A549 (cell line): Measurements from ENCODE around the gene CHMP2B. TPM values are rescaled to one million over a fixed set of nuclear protein-coding genes. Genes with fewer than 3 reads are reported as not detected.

Experiments
- ATAC-seq, 2 experiments: fragments of 200-7000 bp in 1 of 2; fragments of >200 bp in 1 of 2; cut with Nextera tagmentation in 1 of 2; cut with Tn5 transposase in 1 of 2; 3 replicates each; pipeline versions ENCODE4 v1.8.0 to v1.9.1; 2018 to 2020; ENCODE audit warnings: mild to moderate bottlenecking in 1 of 2, moderate library complexity in 1 of 2
- CTCF ChIA-PET: fragments of 300-600 bp; sonication (Branson Sonifier 250); formaldehyde crosslinking; extraction: SDS; loops from one replicate; lab custom pipeline; 2021; ENCODE audit warnings: antibody characterized with exemption, inconsistent platforms; lab: Yijun Ruan, JAX
- POLR2A ChIA-PET: fragments of 350-600 bp; formaldehyde crosslinking; extraction: SDS; loops from one replicate; lab custom pipeline; 2021; ENCODE audit warnings: antibody characterized with exemption, inconsistent platforms; lab: Yijun Ruan, JAX
- DNase-seq, 2 experiments: peaks; one replicate each; pipeline versions ENCODE4 v3.0.0 to v3.0.0-alpha.2; 2011 to 2016; ENCODE audit warnings: low read depth in 1 of 2, low spot score in 1 of 2
- FAIRE-seq: peaks from 2 replicates; lab custom pipeline; 2011; peaks lifted over from hg19 to GRCh38; lab: Jason Lieb, UNC
- H3K27ac ChIP-seq, 2 experiments: fragments of >200 bp; sonication (Bioruptor Twin); formaldehyde crosslinking; 3 replicates each; pipeline ENCODE4 v1.5.1; 2016 to 2017
- H3K4me1 ChIP-seq: fragments of >200 bp; sonication (Bioruptor Twin); formaldehyde crosslinking; 3 replicates; pipeline ENCODE4 v1.6.1; 2016
- H3K4me2 ChIP-seq: fragments of >200 bp; sonication (Bioruptor Twin); formaldehyde crosslinking; 3 replicates; pipeline ENCODE4 v1.6.1; 2016
- H3K4me3 ChIP-seq: fragments of >200 bp; sonication (Bioruptor Twin); formaldehyde crosslinking; 3 replicates; pipeline ENCODE4 v1.5.1; 2016
- H3K9me3 ChIP-seq: fragments of >200 bp; sonication (Bioruptor Twin); formaldehyde crosslinking; 3 replicates; pipeline ENCODE4 v1.6.1; 2016
- CHD4 ChIP-seq: fragments of 200-600 bp; sonication (generic); IDR thresholded peaks from 2 replicates; pipeline ENCODE4 v1.6.1; 2016; ENCODE audit warnings: antibody characterized with exemption, mild to moderate bottlenecking, borderline replicate concordance
- EHF ChIP-seq: fragments of 250-450 bp; sonication (Bioruptor Pico); IDR thresholded peaks from 2 replicates; pipeline ENCODE4 v1.5.0; 2020; ENCODE audit warnings: mild to moderate bottlenecking
- FOXS1 ChIP-seq: fragments of 250-450 bp; sonication (Bioruptor Pico); IDR thresholded peaks from 2 replicates; pipeline ENCODE4 v1.5.0; 2020; ENCODE audit warnings: mild to moderate bottlenecking, moderate library complexity
- GATA3 ChIP-seq: IDR thresholded peaks from 2 replicates; pipeline ENCODE4 v1.6.1; 2012; ENCODE audit warnings: borderline replicate concordance
- JUN ChIP-seq, 2 experiments: fragments of >200 bp; sonication (Bioruptor Twin); formaldehyde crosslinking; IDR thresholded peaks; 2 replicates in 1 of 2; 3 replicates in 1 of 2; pipeline ENCODE4 v1.6.1; 2016 to 2017
- KDM1A ChIP-seq: fragments of 200-600 bp; sonication (generic); IDR thresholded peaks from 2 replicates; pipeline ENCODE4 v1.6.1; 2016; ENCODE audit warnings: low read depth, mild to moderate bottlenecking
- MAFK ChIP-seq: fragments of 450-650 bp; IDR thresholded peaks from 2 replicates; pipeline ENCODE4 v1.6.1; 2014; ENCODE audit not compliant: partially characterized antibody
- NPAS2 ChIP-seq: fragments of 250-450 bp; sonication (Bioruptor Pico); IDR thresholded peaks from 2 replicates; pipeline ENCODE4 v1.8.0; 2022; ENCODE audit warnings: mild to moderate bottlenecking, moderate library complexity, borderline replicate concordance
- RAD21 ChIP-seq, 2 experiments: fragments of >200 bp in 1 of 2; sonication (Bioruptor Twin) in 1 of 2; formaldehyde crosslinking in 1 of 2; IDR thresholded peaks in 1 of 2; conservative IDR thresholded peaks in 1 of 2; 2 replicates in 1 of 2; 3 replicates in 1 of 2; pipeline ENCODE4 v1.6.1; 2012 to 2018; ENCODE audit warnings: inconsistent platforms in 1 of 2
- RCOR1 ChIP-seq: fragments of 150-350 bp; IDR thresholded peaks from 2 replicates; pipeline ENCODE4 v1.6.1; 2014; ENCODE audit warnings: antibody characterized with exemption, low read length, low read depth
- RFX5 ChIP-seq: fragments of 450-650 bp; IDR thresholded peaks from 2 replicates; pipeline ENCODE4 v1.7.1; 2014; ENCODE audit warnings: antibody characterized with exemption, mild to moderate bottlenecking, moderate library complexity
- SREBF2 ChIP-seq: fragments of 450-650 bp; IDR thresholded peaks from 2 replicates; pipeline ENCODE4 v1.6.1; 2014; ENCODE audit warnings: mild to moderate bottlenecking, moderate library complexity
- TFCP2L1 ChIP-seq: fragments of 250-450 bp; sonication (Bioruptor Pico); IDR thresholded peaks from 2 replicates; pipeline ENCODE4 v1.5.0; 2021; ENCODE audit warnings: mild to moderate bottlenecking
- TP53 ChIP-seq: fragments of 250-450 bp; sonication (Bioruptor Pico); IDR thresholded peaks from 2 replicates; pipeline ENCODE4 v1.5.0; 2021; ENCODE audit warnings: mild to moderate bottlenecking, moderate library complexity
- ZNF302 ChIP-seq: fragments of 250-450 bp; sonication (Bioruptor Pico); IDR thresholded peaks from 2 replicates; pipeline ENCODE4 v1.9.0; 2021; ENCODE audit warnings: inconsistent platforms, mild to moderate bottlenecking, moderate library complexity
- WGBS: methylation state at CpG from one replicate; pipeline ENCODE4 v1.1.6; 2017; ENCODE audit errors: missing lambda C conversion rate; 5-methylcytosine and 5-hydroxymethylcytosine counted together
- polyA plus RNA-seq, 4 experiments: library from polyadenylated mRNA; depleted of rRNA in 3 of 4; stranded (reverse); fragments of >200 nt; fragmentation: RNase III in 1 of 4; extraction: RNeasy Plus Mini Kit Qiagen cat#74134 plus additional on column Dnase treatment in 1 of 4; gene quantifications; 2 replicates in 3 of 4; 3 replicates in 1 of 4; pipeline ENCODE4 v1.2.3, GENCODE V29; 2011 to 2017
- TF ChIP-seq, protein P1 (sequence below): fragments of 250-450 bp; sonication (Bioruptor Pico); IDR thresholded peaks from 2 replicates; pipeline ENCODE4 v1.5.0; 2020; ENCODE audit warnings: low read depth, mild to moderate bottlenecking, moderate library complexity
- TF ChIP-seq, protein P2 (sequence below): fragments of >200 bp; sonication (Bioruptor Twin); formaldehyde crosslinking; IDR thresholded peaks from 3 replicates; pipeline ENCODE4 v1.6.1; 2016
- TF ChIP-seq, protein P3 (sequence below): fragments of >200 bp; sonication (Bioruptor Twin); formaldehyde crosslinking; IDR thresholded peaks from 2 replicates; pipeline ENCODE4 v1.6.1; 2016
- TF ChIP-seq, protein P4 (sequence below): fragments of 200-600 bp; sonication (generic); IDR thresholded peaks from 2 replicates; pipeline ENCODE4 v1.6.1; 2016; ENCODE audit warnings: antibody characterized with exemption, mild to moderate bottlenecking, moderate library complexity
- TF ChIP-seq, protein P5 (sequence below): IDR thresholded peaks from 2 replicates; pipeline ENCODE4 v1.6.1; 2012

The CHMP2B gene
- polyA plus RNA-seq, 2 of the 4 experiments (the other 2 are of a cell fraction): 57.2 to 85.8 TPM

DNA sequence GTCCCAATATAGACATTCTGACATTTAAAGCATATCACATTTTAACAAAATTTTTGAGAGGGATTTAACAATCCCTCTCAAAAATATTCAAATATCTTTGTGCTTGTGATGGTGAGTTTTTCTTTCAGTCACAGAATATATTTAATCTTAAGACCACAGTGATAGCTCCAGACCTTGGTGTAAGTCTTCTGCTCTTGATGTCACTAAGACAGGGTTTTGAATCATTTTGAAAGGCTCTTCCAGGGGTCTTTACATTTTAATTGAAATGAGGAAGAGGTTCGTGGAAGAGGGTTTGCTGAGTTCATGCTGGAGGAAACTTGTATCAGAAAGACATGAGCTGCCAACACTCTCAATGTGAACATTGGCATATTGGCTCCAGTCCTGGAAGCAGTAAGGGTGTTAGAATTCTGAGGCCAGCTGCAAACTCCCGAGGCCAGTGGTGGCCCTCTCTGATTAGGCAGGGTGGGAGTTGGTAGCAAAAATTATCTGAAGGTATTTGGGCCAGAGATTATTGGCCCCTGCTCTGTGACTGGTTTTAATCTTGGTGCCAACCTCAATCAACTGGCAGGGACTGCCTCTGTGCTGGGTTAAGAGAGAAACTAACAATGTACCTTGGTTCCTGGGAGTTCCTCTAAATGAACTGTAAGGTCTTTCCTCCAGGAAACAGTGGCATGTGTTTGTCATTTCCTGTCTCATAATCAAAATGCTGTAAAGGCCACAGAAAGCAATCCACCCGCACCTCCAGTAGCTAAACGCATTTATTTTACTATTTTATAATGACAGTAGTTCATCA is 44.0 kb downstream of the CHMP2B start:
- DNase-seq: no peak
- H3K4me2 ChIP-seq: no peak overlapping the region
- no peaks in the 10 kb centered on the region for H3K4me1 ChIP-seq
- no peak for ATAC-seq
- no peak for FAIRE-seq
- TF ChIP-seq, protein P1, sequence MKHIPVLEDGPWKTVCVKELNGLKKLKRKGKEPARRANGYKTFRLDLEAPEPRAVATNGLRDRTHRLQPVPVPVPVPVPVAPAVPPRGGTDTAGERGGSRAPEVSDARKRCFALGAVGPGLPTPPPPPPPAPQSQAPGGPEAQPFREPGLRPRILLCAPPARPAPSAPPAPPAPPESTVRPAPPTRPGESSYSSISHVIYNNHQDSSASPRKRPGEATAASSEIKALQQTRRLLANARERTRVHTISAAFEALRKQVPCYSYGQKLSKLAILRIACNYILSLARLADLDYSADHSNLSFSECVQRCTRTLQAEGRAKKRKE (CRISPR knock-in tag): no peak
- TF ChIP-seq, protein P2, sequence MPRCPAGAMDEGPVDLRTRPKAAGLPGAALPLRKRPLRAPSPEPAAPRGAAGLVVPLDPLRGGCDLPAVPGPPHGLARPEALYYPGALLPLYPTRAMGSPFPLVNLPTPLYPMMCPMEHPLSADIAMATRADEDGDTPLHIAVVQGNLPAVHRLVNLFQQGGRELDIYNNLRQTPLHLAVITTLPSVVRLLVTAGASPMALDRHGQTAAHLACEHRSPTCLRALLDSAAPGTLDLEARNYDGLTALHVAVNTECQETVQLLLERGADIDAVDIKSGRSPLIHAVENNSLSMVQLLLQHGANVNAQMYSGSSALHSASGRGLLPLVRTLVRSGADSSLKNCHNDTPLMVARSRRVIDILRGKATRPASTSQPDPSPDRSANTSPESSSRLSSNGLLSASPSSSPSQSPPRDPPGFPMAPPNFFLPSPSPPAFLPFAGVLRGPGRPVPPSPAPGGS: no peak
- TF ChIP-seq GATA3 (no peak), SREBF2 (no peak)
- TF ChIP-seq, all 56 proteins: peak for 0
- 76% methylated on average over 4 of the region's 4 CpGs for WGBS
- 0 out of 6 replicates have a peak overlapping the region, but pooled peaks of 1 of the 2 experiments have one; percentile 10 for H3K27ac ChIP-seq
- ChIA-PET CTCF (interaction anchor here (0.6 to 1.9 kb wide), 5 partner anchors 10 to 160 kb away, joined by 3 to 7 read pairs (median 3); no protein-coding TSS in a partner anchor), POLR2A (no interaction called here)
- H3K4me3 ChIP-seq: no peak overlapping the region
- no peaks in the 10 kb centered on the region for H3K9me3 ChIP-seq

DNA sequence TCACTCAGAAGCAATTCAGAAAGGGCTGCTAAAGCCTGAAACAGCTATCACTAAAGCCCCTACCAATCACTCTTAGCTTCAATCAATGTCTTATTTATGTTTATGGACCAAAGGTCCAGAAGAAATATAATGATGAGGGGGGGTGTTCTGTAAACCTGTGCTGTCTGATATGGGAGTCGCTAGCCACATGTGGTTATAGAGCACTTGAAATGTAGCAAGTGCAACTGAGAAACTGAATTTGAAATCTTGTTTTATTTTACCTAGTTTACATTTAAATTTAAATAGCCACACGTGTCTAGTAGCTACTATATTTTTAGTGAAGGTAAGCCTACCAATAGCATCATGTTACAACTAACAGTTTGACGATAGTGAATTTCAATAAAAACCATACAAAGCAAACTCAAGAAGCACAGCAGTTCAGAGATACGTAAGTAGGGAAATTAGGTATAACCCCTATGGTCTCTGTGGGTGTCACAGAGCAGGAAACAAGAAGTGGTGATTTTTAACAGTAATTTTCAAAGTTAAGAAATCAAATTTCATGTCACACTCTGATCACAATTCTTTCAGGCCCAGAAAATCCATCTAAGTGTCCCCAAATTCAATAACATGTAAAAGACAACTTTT is 45.7 kb downstream of the CHMP2B start:
- no peak for ATAC-seq
- 89% methylated on average over 4 of the region's 4 CpGs for WGBS
- POLR2A ChIA-PET: no interaction called here

DNA sequence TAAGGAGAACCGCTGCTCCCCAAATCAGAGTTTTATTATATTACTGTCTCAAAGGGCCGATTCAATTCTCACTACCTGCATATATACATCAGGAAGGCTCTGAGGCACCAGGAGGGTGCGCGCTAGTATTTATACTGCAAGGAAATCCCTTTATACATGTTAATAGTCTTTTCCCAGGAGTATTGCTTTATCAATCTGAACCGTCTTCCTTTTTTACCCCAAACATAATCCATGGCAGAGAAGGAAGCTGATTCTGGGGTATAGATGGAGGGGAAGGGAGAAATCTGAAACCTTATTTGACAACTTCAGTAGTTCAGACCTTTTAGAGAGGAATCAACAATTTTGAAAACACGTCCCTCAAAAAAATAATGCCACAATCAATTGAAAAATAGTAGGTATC is 49.4 kb downstream of the CHMP2B start, which contains the start of gene POU1F1:
Gene POU1F1 (minus strand): TSS at position 101 of the 400 bp plus-strand sequence. CDS start 122 bp downstream, outside the sequence.
- no peaks in the 10 kb centered on the region for H3K4me1 ChIP-seq
- H3K9me3 ChIP-seq: no peaks in the 10 kb centered on the region
- no peak within 1 kb of the TSS for H3K4me2 ChIP-seq
- POLR2A ChIA-PET: no interaction called here
- TF ChIP-seq ZNF302 (CRISPR knock-in tag) (no peak), TP53 (no peak), MAFK (no peak)
- no peak for DNase-seq
- no peak within 1 kb of the TSS for H3K27ac ChIP-seq
- CTCF ChIA-PET: interaction anchor here (1.0 kb wide), 1 partner anchor 16 kb away, joined by 3 read pairs; no protein-coding TSS in a partner anchor
- H3K4me3 ChIP-seq: no peak within 1 kb of the TSS
- no peak for FAIRE-seq
- 93% methylated on average over 6 of the region's 6 CpGs for WGBS
- no peak for ATAC-seq

More for the DNA sequence above, 45.7 kb downstream of the CHMP2B start:
- no peak for TF ChIP-seq ZNF302 (CRISPR knock-in tag)
- no peak for TF ChIP-seq EHF
- TF ChIP-seq KDM1A: no peak
- no peak for TF ChIP-seq RAD21 (conservative IDR thresholded peaks at IDR 0.05 in 1 of 2, IDR thresholded peaks at IDR 0.05 in 1 of 2)
- TF ChIP-seq, protein P3, sequence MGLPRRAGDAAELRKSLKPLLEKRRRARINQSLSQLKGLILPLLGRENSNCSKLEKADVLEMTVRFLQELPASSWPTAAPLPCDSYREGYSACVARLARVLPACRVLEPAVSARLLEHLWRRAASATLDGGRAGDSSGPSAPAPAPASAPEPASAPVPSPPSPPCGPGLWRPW: no peak
- Histone ChIP-seq H3K9me3 (no peaks in the 10 kb centered on the region), H3K4me1 (no peaks in the 10 kb centered on the region), H3K4me3 (no peak overlapping the region), H3K27ac (no peak overlapping the region), H3K4me2 (no peak overlapping the region)
- DNase-seq (no peak), FAIRE-seq (no peak)
- CTCF ChIA-PET: interaction anchor here (1.9 kb wide), 1 partner anchor 12 kb away, joined by 4 read pairs; no protein-coding TSS in a partner anchor

DNA sequence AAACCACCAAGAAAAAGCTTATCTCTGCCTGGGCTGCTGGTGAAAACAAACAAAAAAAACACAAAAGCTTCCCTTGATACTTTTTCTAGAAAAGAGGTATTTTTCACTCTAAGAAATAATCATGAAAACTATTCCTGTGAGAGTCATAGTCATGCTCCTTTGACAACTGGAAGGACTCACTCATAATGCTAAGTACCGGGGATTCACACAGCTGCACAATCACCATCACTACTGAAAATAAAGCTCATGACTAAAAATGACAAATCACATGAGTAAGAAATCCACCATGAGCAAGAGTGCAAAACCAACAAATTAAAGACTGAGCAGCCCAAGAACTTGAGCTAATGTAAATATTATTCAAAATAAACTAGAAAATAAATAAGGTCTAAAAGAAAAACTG is 59.9 kb downstream of the CHMP2B start:
- ATAC-seq (no peak), FAIRE-seq (peak; percentile 28), DNase-seq (no peak)
- Histone ChIP-seq H3K9me3 (no peaks in the 10 kb centered on the region), H3K27ac (no peak overlapping the region), H3K4me3 (no peak overlapping the region), H3K4me2 (no peak overlapping the region), H3K4me1 (0 out of 3 replicates have a peak, but pooled peaks cover 2% of the 10 kb centered on the region)
- ChIA-PET CTCF (interaction anchor here (1.2 kb wide), 2 partner anchors 26 to 63 kb away, joined by 3 to 4 read pairs; no protein-coding TSS in a partner anchor), POLR2A (no interaction called here)
- 38% methylated on average over 1 of the region's 1 CpG for WGBS
- TF ChIP-seq ZNF302 (CRISPR knock-in tag) (no peak), SREBF2 (no peak), FOXS1 (CRISPR knock-in tag) (no peak), CHD4 (no peak), TFCP2L1 (CRISPR knock-in tag) (no peak), KDM1A (no peak), JUN (IDR thresholded peaks at IDR 0.05) (no peak), RCOR1 (no peak), GATA3 (no peak), RFX5 (no peak), NPAS2 (CRISPR knock-in tag) (no peak)
- TF ChIP-seq, protein P4, sequence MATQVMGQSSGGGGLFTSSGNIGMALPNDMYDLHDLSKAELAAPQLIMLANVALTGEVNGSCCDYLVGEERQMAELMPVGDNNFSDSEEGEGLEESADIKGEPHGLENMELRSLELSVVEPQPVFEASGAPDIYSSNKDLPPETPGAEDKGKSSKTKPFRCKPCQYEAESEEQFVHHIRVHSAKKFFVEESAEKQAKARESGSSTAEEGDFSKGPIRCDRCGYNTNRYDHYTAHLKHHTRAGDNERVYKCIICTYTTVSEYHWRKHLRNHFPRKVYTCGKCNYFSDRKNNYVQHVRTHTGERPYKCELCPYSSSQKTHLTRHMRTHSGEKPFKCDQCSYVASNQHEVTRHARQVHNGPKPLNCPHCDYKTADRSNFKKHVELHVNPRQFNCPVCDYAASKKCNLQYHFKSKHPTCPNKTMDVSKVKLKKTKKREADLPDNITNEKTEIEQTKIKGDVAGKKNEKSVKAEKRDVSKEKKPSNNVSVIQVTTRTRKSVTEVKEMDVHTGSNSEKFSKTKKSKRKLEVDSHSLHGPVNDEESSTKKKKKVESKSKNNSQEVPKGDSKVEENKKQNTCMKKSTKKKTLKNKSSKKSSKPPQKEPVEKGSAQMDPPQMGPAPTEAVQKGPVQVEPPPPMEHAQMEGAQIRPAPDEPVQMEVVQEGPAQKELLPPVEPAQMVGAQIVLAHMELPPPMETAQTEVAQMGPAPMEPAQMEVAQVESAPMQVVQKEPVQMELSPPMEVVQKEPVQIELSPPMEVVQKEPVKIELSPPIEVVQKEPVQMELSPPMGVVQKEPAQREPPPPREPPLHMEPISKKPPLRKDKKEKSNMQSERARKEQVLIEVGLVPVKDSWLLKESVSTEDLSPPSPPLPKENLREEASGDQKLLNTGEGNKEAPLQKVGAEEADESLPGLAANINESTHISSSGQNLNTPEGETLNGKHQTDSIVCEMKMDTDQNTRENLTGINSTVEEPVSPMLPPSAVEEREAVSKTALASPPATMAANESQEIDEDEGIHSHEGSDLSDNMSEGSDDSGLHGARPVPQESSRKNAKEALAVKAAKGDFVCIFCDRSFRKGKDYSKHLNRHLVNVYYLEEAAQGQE: no peak
- TF ChIP-seq, protein P3: no peak
- TF ChIP-seq, protein P5, sequence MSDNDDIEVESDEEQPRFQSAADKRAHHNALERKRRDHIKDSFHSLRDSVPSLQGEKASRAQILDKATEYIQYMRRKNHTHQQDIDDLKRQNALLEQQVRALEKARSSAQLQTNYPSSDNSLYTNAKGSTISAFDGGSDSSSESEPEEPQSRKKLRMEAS: no peak
